C1 segment of cervical spinal cord (tissue), 14 donors: Measurements from ENCODE around the gene PPP2R3A.

ENCODE experiments used
- DNase-seq, 14 donors: peaks; one replicate each; lab custom pipeline; 2025; lab: John Stamatoyannopoulos, UW

Gene PPP2R3A

DNA sequence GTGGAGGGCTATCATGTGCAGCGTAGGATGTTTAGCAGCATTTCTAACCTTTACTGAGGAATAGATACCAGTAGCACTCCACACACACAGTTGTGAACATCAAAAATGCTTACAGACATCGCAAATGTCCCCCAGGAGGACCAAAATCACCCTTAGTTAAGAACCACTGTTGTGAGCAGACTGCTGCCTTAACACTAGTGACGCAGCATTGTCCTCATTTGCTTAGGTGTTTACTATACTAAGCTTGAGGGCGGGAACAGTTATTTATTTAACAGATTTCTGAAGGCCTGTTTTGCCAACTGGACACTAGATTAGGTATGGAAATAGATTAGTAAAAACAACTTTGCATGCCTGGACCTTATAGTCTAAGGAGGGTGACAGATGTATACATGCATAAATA lies 2.3 kb downstream of the PPP2R3A start:
- no peak for DNase-seq

DNA sequence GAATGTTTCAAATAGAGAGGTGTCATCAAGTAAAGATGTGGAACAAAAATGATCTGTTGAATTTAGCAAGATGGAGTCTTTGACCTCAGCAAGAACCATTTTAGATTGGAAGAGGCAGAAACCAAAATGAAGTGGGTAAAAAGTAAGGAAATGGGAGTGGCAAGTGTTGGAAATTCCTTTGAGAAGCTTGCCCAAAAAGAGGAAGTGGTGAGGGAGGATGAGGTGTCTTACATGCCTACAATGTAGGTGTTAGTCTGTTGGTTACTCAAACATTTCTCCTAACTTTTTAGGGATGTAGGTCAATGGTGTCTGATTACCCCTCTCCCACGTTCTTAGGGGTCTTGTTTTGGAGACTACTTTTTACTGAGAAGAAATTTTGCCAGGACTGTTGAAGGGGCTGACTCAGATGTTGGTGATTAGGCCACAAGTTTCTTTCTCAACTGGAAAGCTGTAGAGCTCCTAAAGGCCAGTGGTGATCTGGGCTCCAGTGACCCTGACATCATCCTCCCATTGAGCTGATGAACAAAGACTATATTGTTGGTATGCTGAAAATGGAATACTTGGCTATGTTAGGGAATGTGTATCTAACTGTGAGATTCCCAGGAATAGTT lies 5.1 kb downstream of the PPP2R3A start:
- peak in 3 of 14 donors; percentile 16 to 28 (median 22) for DNase-seq

DNA sequence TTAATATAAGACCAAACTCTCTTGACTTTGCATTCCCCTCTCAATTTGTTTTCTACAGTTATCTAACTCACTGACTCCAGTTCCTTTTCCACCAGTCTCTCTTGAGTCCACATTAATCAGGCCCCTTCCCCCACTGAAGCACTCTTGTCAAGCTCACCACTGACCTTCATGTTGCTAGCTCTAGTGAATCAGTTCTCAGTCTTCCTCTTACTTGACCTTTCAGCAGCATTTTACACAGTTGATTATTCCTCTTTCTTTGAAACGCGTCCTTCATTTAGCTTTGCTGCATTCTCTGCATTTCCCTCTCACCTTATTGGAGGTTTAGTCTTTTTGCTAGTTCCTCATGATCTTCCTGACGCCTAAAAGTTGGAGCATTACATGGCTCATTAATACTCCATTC lies 8.3 kb downstream of the PPP2R3A start:
- DNase-seq, result no peak

DNA sequence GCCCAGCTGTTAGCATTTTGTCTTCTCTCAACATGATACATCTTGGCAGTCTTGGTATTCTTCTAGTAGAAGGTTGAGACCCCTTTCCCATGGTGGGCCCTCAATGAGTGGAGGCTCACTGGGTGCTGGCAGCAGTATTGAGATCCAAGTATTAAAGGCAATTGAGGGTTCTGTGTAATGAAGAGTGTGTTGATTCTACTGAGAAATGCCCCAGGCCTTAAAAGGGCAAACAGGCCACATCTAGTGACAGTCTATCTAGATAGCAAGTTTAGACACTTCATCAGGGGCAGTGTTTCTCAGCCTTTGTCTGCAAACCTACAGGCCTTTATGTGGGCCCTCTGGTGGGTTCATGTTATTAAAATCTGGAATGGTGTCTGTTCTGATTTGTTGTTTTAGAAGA lies 9.5 kb downstream of the PPP2R3A start:
- no peak for DNase-seq

DNA sequence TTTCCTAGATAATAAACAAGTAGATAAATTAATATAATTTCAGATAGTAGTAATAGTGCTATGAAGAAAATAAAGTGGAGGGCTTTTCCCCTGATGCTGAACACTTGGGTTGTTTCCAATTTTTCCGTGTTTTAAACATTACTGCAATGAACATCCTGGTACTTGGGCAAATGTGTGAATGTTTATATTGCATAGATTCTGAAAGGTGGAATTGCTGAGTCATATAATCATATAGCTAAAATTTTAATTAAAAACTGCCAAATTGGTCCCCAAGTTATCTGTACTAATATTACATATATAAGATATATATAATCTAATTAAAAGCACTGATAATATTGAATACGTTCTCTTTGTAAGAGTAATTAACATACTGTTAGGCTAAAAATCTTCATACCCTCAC lies 10.0 kb downstream of the PPP2R3A start:
- no peak for DNase-seq

DNA sequence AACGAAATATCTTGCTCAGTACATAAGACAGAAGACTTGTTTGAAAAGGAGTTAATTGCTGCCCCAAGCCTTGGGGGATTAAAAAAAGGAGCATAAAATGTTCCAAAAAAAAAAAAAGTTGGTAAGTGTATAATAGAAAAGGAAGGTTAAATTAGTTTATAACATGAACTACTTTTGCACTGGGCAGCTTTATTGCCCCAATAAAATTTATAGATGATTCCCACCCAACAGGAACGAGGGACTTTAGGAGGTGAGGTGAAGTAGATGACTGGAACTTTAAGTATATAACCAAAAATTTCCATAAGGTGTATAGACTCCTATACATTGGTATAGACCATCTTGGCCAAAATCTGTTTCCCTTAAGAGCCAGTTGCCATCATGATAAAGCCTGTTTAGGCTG lies 14.8 kb downstream of the PPP2R3A start:
- no peak for DNase-seq

DNA sequence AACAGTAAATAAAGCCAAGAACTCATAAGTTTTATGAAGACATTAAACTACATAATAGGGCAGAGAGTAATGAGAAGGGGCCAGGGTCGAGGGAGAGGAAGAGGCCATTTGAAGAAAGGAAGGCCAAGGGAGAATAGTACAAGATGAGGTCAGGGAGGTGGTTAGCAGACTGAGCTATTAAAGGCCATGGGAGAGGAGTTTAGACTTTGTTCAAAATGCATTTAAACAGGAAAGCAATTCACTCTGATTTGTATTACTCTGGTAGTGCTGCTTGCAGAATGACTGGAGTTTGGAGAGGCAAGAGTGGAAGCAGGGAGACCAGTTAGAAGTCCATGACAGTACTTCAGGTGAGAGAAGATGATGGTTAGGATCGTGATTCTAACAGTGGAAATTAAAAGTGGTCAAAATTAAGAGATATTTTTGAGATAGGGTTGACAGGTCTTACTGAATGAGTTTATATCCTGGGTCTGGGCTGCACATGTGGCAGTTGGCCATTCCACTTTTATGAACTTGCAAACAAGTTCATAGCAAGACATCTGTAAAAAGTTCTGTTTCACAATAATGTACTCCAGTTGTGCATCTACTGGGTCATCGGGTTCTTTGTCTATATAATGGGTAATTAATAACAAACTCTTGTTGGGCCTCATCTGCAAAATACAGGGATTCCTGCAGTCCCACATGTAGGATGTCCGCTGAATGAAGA lies 16.3 kb downstream of the PPP2R3A start:
- no peak for DNase-seq

DNA sequence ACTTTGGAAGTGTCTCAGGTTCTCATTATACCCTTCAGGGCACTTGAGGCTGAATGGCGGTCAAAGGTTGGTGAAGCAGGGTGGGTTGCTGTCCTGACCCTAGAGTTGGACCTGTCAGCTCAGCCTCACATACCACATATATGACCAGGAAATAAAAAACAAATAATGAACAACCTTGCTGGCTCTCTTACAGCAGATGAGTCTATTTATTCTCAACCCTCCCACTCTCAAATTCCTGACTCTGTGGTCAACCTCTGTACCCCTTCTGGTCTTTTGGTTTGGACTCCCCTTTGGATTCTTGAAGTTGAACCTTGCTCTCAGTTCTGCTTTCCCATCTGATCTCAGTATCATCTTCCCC lies 16.9 kb downstream of the PPP2R3A start:
- DNase-seq, result no peak

DNA sequence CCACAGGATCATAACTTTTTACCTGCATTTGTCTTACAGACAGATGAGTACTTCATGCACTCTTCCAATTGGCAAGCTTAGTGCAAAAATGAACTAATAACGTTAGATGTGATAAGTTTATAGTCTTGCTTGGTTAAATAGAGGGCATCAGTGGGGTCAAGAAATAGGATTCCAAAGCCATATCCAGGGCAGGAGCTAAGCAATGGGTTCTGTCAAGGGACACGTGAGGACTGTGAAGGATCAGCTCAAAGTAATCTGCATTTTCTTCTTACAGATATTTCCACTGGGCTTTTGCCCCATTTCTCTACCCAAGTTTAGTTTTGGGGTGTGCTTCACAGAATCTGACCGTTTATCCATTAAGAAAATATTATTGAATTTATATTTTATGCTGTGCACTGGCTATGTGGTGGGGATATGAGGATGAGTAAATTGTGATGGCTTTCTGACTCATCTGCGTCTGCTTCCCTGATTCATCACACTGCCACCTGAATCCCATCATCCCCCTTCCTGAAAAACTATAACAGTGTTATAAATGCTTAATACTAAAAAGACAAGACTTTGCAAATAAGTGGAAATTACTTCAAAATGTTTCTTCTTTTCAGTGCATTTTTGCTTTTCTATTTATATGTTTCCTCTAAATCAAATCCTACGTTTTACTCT lies 17.5 kb downstream of the PPP2R3A start:
- DNase-seq, result no peak

DNA sequence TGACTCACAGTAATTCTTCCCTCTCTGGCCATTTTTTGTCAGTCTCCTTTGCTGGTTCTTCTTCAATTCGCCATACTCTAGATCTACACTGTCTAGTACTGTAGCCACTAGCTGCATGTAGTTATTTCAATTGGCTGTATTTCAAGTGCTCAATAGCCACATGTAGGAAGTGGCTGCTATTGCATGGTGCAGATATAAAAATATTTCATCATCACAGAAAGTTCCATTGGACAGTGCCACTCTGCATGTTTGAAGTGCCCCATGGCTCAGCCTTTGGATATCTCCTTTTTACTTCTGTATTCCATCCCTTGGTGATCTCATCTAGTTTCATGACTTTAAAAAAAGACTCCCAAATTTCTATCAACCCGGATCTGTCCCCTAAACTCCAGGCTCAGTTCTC lies 22.1 kb downstream of the PPP2R3A start:
- no peak for DNase-seq

DNA sequence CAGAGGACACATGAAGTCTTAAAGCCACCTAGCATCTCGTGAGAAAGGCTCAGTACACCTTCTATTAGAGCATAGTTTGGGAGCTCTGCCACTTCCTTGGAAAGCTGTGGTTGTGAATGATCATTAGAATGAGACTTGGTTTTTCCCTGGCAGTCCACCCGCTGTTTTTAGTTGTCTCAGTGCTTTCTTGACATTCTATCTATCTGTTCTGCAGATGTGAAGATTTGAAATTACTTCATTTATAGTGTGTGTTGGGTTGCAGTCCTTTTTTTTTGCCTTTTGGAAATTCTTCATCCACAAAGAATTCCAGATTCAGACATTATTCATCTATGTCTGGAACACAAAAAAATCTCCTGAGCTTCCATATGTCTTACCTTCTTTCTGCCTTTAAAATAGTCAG lies 23.7 kb downstream of the PPP2R3A start:
- DNase-seq, result no peak

DNA sequence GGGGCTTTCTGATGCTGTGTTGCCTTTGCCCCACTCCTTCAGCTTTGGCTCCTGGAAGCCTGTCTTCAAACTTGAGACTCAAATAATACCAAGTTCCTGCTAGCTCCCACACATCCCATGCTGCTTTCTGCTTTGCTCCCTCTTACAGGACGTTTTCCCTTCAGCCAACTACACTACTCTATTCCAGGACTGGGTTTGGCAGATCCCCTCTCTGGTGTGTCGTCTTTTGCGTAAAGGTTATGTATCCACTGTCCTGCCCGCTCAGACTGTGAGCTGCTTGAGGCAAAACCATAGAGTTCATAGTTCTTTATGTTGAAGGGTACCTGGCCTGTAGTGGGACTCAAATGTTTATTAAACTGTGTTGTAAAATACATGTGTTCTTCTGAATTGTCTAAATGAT lies 25.4 kb downstream of the PPP2R3A start:
- DNase-seq, result no peak

DNA sequence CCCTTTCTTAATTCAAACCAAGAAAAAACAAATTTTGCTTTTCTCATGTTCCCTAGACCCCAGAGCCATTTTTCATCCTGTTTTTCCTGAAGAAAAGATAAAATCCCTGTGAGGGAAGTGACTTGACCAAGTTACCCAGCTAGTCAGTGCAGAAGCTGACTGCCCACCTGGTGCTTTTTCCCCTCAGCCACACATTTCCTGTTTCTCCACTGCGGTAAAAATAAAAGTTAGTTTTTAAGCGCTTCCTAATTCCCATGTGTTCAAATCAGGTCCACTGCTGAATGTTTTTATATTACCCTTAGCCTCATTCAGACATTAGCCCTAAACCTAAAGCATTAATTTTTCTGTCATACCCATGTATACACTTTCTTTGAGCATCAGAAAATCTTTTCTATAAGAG lies 26.1 kb downstream of the PPP2R3A start:
- no peak for DNase-seq

DNA sequence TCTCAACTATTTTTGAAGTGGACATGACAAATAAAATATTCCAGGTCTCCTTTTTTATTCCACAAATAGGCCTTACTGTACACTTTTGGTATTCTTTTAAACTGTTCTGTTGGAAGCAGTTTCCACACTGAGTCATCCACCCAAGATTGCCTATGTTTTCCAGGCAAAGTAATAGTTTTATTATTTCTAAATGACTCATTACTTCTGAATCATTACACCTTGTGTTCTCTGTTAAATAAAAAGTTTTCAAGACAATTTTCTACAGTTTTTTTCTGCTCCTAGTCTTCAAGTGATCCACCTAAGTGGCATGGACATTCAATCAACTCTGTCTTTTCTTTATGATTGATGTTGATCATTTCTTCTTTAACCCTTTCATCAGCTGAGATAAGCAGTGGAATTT lies 26.5 kb downstream of the PPP2R3A start:
- DNase-seq, result no peak

DNA sequence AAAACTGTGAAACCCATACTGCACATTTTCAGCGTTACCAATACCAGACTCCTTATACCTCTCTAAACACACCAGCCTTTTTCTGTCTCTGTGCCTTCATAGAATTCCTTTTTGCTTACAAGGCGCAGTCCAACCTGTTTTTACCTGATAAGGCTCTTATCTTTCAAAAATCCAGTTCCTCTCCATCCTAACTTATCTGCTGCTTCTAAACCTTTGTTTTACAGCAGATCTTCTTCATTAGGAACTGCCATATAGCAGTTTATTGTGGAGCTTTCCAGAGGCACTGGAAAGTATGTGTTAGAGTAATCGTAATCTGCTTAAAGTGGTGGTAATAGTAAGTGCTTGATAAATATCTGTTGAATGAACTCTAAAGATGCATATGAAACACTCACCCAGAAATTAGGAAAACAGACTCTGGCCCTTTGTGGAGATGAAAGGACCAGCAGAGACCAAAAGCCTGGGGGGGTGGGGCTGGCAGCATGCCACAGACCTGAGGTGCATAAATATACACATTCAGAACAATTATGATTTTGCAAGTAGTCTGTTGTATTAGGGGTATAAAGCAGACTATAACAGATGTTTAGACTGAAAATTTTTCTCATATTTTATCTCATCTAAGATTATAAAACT lies 29.3 kb downstream of the PPP2R3A start:
- no peak for DNase-seq

DNA sequence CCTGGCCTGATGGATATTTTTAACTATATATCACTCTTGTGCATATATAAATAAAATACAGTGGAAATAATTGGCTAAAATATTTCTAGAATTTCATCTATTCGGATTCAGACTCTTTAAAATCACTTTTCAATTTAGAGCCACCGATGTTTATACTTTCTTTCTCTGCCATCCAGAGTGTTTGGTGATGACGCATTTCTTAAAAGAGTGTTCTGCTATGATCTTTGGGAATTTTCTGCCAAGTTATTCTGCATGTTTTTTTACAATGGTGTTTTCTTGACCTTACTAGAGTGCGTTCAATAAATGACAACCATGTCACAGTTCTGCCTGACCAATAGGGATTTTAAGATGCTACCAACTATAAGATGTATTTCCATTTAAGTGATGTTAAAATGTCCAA lies 30.2 kb downstream of the PPP2R3A start:
- no peak for DNase-seq

DNA sequence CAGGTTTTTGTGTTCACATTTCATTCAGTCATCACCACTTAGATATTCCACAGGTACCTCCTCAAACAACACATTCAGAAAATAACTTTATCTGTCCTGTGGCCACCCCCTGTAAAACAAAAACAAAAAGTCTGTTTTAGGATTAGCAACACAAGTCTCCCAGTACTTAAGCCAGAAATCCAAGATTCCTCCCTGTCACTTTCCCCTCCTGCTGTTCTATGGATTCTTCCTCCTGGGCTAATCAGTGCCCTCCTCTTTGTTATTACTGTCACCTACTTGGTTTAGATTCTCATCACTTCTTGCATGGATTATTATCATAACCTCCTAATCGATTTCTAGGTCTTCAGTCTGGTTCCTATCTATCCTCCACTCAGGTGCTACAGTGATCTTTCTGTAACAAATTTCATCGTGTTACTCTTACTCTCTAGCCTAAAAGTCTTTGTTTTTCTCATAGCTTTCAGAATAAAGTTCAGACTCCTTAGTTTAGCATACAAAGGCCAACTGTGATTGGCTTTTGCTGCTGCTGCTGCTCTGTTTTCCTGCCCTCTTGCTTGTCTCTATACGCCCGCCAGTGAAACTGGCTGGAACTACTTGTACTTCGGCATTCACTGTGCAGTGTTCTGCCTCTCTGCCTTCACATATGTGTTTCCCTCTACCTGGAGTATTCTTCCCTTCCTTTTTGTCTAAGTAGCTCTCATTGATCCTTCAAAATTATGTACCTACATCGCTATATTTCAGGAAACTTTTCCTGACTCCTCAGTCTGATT lies 32.2 kb downstream of the PPP2R3A start:
- peak in 2 of 14 donors; percentile 7 to 34 for DNase-seq

DNA sequence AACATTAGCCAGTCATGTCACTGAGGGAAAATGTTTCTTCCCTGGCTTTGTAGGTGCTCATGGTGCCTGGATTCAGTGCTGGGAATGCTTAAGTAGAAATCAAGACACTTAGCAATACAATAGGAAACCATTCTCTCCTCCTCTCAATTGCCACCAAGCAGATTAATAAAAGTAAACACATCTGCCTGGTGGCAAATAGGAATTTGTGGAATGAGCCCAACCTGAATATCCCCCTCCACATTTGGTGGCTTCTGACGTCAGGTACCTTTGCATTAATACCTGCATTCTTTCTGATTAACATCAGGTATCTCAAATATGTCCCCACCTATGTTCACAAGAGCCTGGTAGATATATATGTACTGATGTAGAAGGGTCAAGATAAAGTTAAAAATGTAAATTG lies 42.7 kb downstream of the PPP2R3A start:
- DNase-seq, result no peak

DNA sequence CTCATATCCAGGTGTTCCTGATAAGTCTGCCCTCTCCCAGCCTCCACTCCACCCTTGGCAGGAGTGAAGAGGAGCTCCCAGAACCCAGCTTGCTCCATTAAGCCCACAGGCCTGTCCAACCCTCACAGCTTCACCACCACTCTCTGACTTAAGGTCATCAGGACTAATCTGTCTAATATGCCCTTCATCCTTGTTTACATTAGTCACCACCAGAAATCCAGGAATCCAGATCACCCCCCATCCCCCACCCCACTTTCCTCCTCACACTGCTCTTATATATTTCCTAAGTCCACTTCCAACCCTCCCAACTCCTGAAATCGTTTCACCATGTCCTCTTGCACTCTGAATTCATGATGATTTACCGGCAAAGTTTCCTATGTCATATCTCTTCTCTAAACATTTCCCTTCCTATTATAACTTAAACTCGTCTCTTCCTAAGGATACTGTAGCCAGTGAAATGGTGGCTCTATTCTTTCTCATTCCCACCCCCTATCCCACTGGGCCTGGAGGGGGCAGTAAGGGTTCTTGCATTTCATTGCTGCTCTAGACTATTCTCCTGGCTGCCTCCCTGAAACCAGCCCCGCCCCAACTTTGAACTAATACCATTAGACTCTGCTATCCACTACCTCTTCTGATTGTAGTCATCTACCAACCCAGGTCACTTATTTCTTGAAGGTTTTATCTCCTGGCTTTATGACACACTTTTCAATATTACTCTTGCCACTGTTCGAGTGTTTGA lies 43.4 kb downstream of the PPP2R3A start:
- DNase-seq, result no peak

DNA sequence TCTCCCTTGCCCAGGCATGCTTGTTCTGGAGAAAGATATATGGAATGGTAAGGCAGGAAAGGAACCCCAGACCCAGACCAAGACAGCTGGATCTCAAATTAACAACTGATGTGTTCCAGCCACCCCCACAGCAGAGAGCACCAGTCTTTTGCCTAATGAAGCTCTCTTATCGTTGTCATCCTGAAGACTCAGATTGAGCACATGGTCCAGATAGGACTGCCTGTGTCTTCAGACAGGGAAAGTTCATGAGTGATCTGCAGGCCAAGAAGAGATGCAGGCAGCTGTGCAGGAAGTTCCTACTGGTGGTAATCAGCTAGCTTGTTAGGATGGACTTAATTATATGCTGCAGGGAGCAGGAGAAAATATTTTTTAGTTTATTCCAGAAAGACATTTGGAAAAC lies 53.3 kb downstream of the PPP2R3A start:
- no peak for DNase-seq

DNA sequence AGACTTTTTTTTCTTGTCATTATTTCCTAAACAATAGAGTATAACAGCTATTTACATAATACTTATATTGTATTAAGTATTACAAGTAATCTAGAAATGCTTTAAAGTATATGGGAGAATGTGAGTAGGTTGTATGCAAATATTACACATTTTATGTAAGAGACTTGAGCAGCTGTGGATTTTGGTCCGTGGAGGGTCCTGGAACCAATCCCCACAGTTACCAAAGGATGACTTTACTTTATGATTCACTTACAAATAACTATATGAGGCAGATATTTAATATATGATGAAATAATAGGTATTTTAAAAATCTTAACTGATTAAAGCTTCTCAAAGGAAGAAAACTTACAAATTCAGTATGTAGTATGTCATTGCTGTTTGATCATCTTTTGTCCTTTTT lies 56.3 kb downstream of the PPP2R3A start:
- no peak for DNase-seq
